DMS79 treated with DMSO at 0.1 percent for 48 hours (cell line): ENCODE data around the gene ARFGEF3.
A peak's percentile ranks its signal among the peaks of the same experiment; 100 is the strongest.

ENCODE experiments used
- DNase-seq: peaks from one replicate; lab custom pipeline; 2025; lab: John Stamatoyannopoulos, UW

Gene ARFGEF3

DNA sequence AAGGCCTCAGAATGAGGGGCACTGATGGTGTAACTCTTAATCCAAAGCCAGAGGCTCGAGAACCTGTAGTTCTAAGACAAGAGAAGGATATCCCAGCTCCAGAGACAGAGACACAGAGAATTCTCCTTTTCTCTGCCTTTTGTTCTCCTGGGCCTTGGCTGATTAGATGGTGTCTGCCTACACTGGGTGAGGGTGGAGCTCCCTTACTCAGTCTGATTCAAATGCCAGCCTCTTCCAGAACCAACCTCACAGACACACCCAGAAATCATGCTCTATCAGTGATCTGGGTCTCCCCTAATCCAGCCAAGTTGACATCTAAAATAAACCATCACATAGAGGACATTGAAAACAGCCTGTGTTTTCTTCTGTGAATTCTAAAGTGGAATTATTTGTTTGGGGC, 148.0 kb downstream of the ARFGEF3 start:
- no peak for DNase-seq

- DNase-seq = peak; percentile 83
Measured at GRCh38 chr6:138310294-138310693, 148.6 kb downstream of the ARFGEF3 start.

DNA sequence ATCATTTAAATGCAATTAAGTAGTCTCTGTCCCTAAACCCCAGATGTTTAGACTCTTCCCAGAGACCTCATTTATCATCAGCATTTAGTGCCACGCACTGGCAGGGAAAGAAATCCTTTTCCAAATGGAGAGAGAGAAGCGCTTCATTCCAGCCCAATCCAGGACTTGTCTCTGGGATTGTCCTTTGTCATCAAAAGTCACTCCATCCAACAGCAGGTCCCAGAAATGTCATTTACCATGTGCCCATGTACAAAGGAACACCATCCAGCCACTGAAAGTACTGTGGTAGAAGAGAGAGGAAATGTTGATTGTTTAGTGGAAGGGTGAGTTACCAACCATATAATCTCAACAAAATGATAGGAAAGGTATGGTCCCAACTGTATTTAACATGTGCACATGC, 149.1 kb downstream of the ARFGEF3 start:
- DNase-seq = no peak

DNA sequence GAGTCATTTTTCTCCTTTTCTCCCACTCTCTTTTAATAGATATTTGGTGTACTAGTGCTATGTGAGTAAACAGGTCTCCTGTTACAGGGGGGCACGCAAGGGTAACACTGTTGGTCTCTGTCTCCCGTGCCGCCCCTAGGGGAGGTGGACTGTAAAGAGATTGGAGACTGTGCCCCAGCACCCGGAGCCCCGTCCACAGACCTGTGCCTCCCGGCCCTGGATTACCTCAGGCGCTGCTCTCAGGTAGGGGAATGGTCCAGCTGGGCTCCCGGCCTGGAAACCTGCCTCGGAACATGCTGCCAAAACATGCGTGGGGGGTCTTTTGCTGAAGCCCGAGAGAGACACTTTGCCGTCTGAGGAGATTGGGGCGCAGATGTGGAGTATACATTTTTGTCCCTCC, 149.5 kb downstream of the ARFGEF3 start:
- no peak for DNase-seq

- no peak for DNase-seq
Measured at GRCh38 chr6:138318741-138319375, 157.1 kb downstream of the ARFGEF3 start.

DNA sequence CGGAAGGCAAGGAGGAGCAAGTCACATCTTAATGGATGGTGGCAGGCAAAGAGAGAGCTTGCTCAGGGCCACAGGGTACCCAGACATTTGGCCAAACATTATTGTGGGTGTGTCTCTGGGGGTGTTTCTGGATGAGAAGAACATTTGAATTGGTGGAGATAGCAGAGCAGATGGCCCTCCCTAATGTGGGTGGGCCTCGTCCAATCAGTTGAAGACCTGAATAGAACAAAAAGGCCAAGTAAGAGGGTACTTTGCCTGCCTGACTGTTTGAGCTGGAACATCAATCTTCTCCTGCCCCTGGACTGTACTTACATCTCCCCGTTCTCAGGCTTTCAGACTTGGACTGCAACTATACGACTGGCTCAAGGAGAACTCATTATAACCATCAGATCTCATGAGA, 160.2 kb downstream of the ARFGEF3 start:
- no peak for DNase-seq

DNA sequence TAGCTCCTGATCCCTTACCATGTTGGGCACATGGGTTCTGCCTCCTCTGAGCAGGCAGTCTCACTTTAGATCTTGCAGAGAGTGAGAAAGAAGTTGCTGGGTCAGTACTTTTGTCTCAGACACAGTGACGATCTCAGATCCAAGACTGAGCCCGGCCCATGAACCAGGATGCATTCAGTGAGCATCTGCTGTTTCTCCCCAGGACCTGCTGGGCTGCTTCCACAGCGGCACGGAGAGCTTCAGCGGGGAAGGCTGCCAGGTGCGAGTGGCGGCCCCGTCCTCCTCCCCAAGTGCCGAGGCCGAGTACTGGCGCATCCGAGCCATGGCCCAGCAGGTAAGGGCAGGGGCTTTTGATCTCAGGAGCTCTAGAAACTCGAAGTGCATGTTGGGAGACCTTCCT, 162.1 kb downstream of the ARFGEF3 start:
- DNase-seq = no peak

GRCh38 chr6:138328210-138328609, 166.5 kb downstream of the ARFGEF3 start:
- DNase-seq = no peak

GRCh38 chr6:138330763-138331162, 169.0 kb downstream of the ARFGEF3 start:
- DNase-seq = no peak

DNA sequence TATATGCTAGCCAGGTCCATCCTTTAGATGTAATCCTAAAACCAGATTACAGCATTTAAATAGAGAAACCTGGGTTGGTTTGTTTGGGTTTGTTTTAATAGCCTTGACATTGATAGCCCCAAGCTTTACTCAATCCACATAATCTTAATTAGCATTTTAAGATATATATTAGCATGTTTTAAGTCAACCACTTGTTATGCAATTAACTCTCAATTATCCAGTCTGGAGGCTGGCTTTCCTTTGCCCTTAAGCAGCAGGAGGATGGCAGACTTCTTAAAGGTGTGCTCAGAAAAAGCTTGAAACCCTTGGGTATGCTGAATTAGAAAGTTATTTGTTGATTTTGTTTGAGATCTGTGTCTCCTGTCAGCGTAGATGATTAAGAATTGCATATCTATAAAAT, 169.7 kb downstream of the ARFGEF3 start:
- DNase-seq = no peak

DNA sequence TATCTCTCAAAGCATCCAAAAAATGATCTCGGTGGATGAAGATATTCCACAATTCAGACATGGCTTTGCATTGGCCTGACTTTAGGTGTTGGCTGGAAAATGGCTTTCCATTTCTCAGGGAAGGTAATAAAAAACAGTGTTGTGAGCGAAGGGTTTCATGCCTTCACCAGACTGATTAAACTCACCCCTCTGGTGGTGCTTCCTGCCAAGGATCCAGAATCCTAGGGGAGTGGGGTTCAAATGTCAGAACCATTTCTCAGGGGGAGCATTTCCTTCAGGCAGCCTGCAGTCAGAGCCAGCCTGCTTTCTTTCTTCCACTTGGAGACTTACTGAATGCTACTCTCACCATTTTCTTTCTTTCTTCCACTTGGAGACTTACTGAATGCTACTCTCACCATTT, 170.2 kb downstream of the ARFGEF3 start:
- no peak for DNase-seq

DNA sequence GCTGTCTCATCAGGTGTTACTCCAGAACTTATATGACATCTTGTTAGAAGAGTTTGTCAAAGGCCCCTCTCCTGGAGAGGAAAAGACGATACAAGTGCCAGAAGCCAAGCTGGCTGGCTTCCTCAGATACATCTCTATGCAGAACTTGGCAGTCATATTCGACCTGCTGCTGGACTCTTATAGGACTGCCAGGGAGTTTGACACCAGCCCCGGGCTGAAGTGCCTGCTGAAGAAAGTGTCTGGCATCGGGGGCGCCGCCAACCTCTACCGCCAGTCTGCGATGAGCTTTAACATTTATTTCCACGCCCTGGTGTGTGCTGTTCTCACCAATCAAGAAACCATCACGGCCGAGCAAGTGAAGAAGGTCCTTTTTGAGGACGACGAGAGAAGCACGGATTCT, 172.3 kb downstream of the ARFGEF3 start:
- DNase-seq = no peak

- DNase-seq = no peak
Measured at GRCh38 chr6:138334963-138335362, 173.2 kb downstream of the ARFGEF3 start.

GRCh38 chr6:138336221-138336620, 174.5 kb downstream of the ARFGEF3 start:
- no peak for DNase-seq

GRCh38 chr6:138337076-138337475, 175.3 kb downstream of the ARFGEF3 start:
- no peak for DNase-seq

- no peak for DNase-seq
Measured at GRCh38 chr6:138339024-138339423, 177.3 kb downstream of the ARFGEF3 start.

- DNase-seq = no peak
Measured at GRCh38 chr6:138341176-138341575, 179.4 kb downstream of the ARFGEF3 start.

- DNase-seq = no peak
Measured at GRCh38 chr6:138343112-138343511, 181.4 kb downstream of the ARFGEF3 start.

GRCh38 chr6:138345565-138346285, 184.0 kb downstream of the ARFGEF3 start:
- no peak for DNase-seq

DNA sequence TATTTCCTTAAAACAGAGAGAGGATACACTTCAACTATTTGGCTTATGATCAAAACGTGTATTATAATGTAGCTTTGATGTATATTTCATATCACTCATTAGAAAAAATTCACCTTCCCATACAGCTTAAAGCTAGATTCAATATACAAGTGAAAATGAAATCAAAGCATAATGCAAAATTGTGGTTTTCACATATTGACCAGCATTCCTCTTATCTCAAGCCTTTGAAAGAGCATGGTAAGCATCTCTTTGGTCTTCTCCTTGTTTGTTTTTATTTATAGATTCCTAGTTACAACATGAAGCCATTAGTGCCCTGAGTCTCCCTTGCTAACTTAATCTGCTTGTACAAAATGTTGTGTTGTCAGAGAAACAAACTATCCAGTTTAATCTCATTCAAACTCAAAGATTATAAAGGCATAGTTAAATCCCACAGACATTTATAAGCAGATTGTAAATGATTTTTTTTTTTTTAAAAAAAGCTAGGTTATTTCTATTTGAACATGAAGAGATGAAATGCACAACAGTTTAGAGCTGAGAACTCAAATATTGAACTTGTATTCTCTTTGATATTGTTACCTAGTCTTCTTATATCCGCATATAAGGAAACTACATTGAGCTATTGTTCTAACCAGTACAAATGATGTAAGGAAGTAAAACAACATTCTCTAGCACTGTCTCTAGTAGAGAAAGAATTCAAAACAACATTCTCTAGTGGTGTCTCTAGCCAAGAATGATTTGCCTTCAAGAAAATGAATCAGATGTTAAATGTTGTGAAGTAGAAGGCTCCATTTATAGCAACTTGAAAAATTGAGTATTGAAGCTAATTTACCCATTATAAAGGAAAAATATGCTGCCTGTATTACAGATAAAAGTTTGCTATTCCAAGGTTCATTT, 184.8 kb downstream of the ARFGEF3 start:
- DNase-seq = no peak

- DNase-seq = no peak
Measured at GRCh38 chr6:138347864-138348263, 186.1 kb downstream of the ARFGEF3 start.

- no peak for DNase-seq
Measured at GRCh38 chr6:138349891-138350290, 188.2 kb downstream of the ARFGEF3 start.

- no peak for DNase-seq
Measured at GRCh38 chr6:138357928-138358327, 196.2 kb downstream of the ARFGEF3 start.
